OCI-M2 (cell line): ENCODE results near the gene FGF3.

ENCODE experiments used
- DNase-seq: peaks from one replicate; lab custom pipeline; 2025; ENCODE audit not compliant: unreplicated experiment; lab: John Stamatoyannopoulos, UW

FGF3 gene

GRCh38 chr11:69825037-69825834 is 6.0 kb upstream of the FGF3 start:
- DNase-seq, result no peak

- DNase-seq, result no peak
These were observed 4.5 kb upstream of the FGF3 start for GRCh38 chr11:69823641-69824265.

GRCh38 chr11:69822676-69823494 is 3.7 kb upstream of the FGF3 start:
- no peak for DNase-seq

- no peak for DNase-seq
These were observed 2.4 kb upstream of the FGF3 start for GRCh38 chr11:69821511-69822040.

- no peak for DNase-seq
These were observed 1.2 kb upstream of the FGF3 start for GRCh38 chr11:69820441-69820840.

- DNase-seq, result no peak
These were observed 390 bp upstream of the FGF3 start for GRCh38 chr11:69819541-69820070.

GRCh38 chr11:69818231-69818602 is 999 bp downstream of the FGF3 start:
- DNase-seq, result no peak

GRCh38 chr11:69817265-69818230 is 1.7 kb downstream of the FGF3 start:
- DNase-seq, result no peak

GRCh38 chr11:69816671-69817070 is 2.5 kb downstream of the FGF3 start:
- DNase-seq, result no peak

GRCh38 chr11:69815973-69816372 is 3.2 kb downstream of the FGF3 start:
- DNase-seq, result no peak

GRCh38 chr11:69814902-69815301 is 4.3 kb downstream of the FGF3 start:
- no peak for DNase-seq

GRCh38 chr11:69814411-69814810 is 4.8 kb downstream of the FGF3 start:
- DNase-seq, result no peak

GRCh38 chr11:69813839-69814238 is 5.4 kb downstream of the FGF3 start:
- no peak for DNase-seq

- DNase-seq, result no peak
These were observed 6.3 kb downstream of the FGF3 start for GRCh38 chr11:69812946-69813345.

- DNase-seq, result no peak
These were observed 7.0 kb downstream of the FGF3 start for GRCh38 chr11:69812256-69812655.

GRCh38 chr11:69811431-69811830 is 7.8 kb downstream of the FGF3 start:
- no peak for DNase-seq

- DNase-seq, result no peak
These were observed 8.7 kb downstream of the FGF3 start for GRCh38 chr11:69810289-69811118.

- DNase-seq, result no peak
These were observed 10.5 kb downstream of the FGF3 start for GRCh38 chr11:69808667-69809086.

- DNase-seq, result no peak
These were observed 12.0 kb downstream of the FGF3 start for GRCh38 chr11:69807106-69807815.
